ENCODE measurements around the gene MAP2K5.

MAP2K5 gene

GRCh38 chr15:67559576-67559975 is 17.1 kb downstream of the MAP2K5 start:
- DNase-seq (ENCODE audit: low read depth in 2 of 2), result no peak

GRCh38 chr15:67560320-67560719 is 17.8 kb downstream of the MAP2K5 start:
- no peak for DNase-seq (ENCODE audit: low read depth in 2 of 2)

GRCh38 chr15:67563092-67563491 is 20.6 kb downstream of the MAP2K5 start:
- DNase-seq (ENCODE audit: low read depth in 2 of 2), result no peak

- no peak for DNase-seq (ENCODE audit: low read depth in 2 of 2)
Observed at GRCh38 chr15:67564021-67564967, 21.8 kb downstream of the MAP2K5 start.

GRCh38 chr15:67564968-67565345 is 22.5 kb downstream of the MAP2K5 start:
- DNase-seq (ENCODE audit: low read depth in 2 of 2), result no peak

- no peak for DNase-seq (ENCODE audit: low read depth in 2 of 2)
Observed at GRCh38 chr15:67569668-67570067, 27.2 kb downstream of the MAP2K5 start.

GRCh38 chr15:67570875-67571647 is 28.6 kb downstream of the MAP2K5 start:
- no peak for DNase-seq (ENCODE audit: low read depth in 2 of 2)

GRCh38 chr15:67571648-67572415 is 29.3 kb downstream of the MAP2K5 start:
- no peak for DNase-seq (ENCODE audit: low read depth in 2 of 2)

- DNase-seq (ENCODE audit: low read depth in 2 of 2), result no peak
Observed at GRCh38 chr15:67573194-67573593, 30.7 kb downstream of the MAP2K5 start.

GRCh38 chr15:67575039-67575502 is 32.6 kb downstream of the MAP2K5 start:
- no peak for DNase-seq (ENCODE audit: low read depth in 2 of 2)

- DNase-seq (ENCODE audit: low read depth in 2 of 2), result no peak
Observed at GRCh38 chr15:67578020-67578600, 35.6 kb downstream of the MAP2K5 start.

- DNase-seq (ENCODE audit: low read depth in 2 of 2), result no peak
Observed at GRCh38 chr15:67579164-67579563, 36.7 kb downstream of the MAP2K5 start.

GRCh38 chr15:67579967-67580366 is 37.5 kb downstream of the MAP2K5 start:
- no peak for DNase-seq (ENCODE audit: low read depth in 2 of 2)

GRCh38 chr15:67584157-67584556 is 41.7 kb downstream of the MAP2K5 start:
- DNase-seq (ENCODE audit: low read depth in 2 of 2), result no peak

GRCh38 chr15:67585681-67586080 is 43.2 kb downstream of the MAP2K5 start:
- DNase-seq (ENCODE audit: low read depth in 2 of 2), result no peak

- DNase-seq (ENCODE audit: low read depth in 2 of 2), result no peak
Observed at GRCh38 chr15:67587331-67587730, 44.8 kb downstream of the MAP2K5 start.

- DNase-seq (ENCODE audit: low read depth in 2 of 2), result no peak
Observed at GRCh38 chr15:67587754-67588153, 45.3 kb downstream of the MAP2K5 start.

- DNase-seq (ENCODE audit: low read depth in 2 of 2), result no peak
Observed at GRCh38 chr15:67590191-67590590, 47.7 kb downstream of the MAP2K5 start.

GRCh38 chr15:67592245-67592644 is 49.7 kb downstream of the MAP2K5 start:
- DNase-seq (ENCODE audit: low read depth in 2 of 2), result no peak

- no peak for DNase-seq (ENCODE audit: low read depth in 2 of 2)
Observed at GRCh38 chr15:67593562-67593961, 51.1 kb downstream of the MAP2K5 start.

GRCh38 chr15:67594770-67595169 is 52.3 kb downstream of the MAP2K5 start:
- no peak for DNase-seq (ENCODE audit: low read depth in 2 of 2)

- no peak for DNase-seq (ENCODE audit: low read depth in 2 of 2)
Observed at GRCh38 chr15:67595572-67595971, 53.1 kb downstream of the MAP2K5 start.
